HG02981 (cell line): ENCODE results near the gene KIF20A.
"Not testable (repeated sequence)": the region's sequence is repeated elsewhere in the genome, so short reads cannot be mapped to it uniquely, and the experiment has no call there.

Experiments used
- ATAC-seq: cut with Tn5 transposase; IDR thresholded peaks from one replicate; pipeline ENCODE4 v1.9.1; 2021; ENCODE audit warnings: mild to moderate bottlenecking, moderate library complexity; ENCODE audit not compliant: unreplicated experiment

KIF20A gene

DNA sequence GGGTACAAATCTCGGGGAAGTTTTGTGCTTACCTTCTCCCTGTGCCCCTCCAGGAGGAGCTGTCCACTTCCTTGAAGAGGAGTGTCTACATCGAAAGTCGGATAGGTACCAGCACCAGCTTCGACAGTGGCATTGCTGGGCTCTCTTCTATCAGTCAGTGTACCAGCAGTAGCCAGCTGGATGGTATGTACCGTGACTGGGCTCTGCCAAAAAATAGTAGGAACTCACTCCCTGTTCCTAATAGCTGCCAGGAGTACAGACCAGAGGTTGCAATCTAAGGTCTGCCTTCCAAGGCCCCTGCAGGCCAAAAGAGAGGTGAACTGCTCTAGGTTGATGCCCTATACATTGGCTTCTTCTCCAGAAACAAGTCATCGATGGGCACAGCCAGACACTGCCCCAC is 3.9 kb downstream of the KIF20A start:
- ATAC-seq = no peak

DNA sequence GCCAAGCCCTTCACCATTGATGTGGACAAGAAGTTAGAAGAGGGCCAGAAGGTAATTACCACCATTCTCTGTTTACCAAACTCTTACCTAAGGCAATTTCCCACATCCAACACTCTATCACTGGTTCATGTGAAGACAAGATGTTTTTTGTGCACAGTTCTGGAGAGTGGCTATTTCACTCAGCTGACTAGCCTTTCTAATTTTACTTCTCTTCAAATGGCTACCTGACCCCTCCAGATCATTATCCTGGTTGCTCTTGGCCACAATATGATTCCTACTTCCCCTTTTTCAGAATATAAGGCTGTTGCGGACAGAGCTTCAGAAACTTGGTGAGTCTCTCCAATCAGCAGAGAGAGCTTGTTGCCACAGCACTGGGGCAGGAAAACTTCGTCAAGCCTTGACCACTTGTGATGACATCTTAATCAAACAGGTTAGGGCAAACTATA is 7.1 kb downstream of the KIF20A start:
- peak; percentile 54 for ATAC-seq

DNA sequence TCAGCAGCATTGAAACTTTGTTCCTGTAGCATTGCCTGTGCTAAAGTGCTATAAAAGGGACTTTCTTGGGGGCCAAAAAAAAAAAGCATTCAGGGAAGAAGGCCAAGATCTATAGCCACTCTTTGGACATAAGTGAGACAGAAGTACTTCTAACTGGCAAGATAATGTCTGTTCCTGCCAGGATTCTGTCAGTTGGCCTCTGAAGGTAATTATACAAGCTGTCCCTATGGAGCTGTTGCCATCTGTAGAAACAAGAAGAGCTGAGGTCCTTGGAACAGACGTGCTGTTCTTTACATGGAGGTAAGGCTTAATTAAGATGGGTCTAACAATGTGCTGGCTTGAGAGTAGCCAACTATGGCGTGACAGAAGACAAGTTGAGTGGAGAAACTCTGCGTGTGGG is 9.7 kb downstream of the KIF20A start:
- no peak for ATAC-seq

DNA sequence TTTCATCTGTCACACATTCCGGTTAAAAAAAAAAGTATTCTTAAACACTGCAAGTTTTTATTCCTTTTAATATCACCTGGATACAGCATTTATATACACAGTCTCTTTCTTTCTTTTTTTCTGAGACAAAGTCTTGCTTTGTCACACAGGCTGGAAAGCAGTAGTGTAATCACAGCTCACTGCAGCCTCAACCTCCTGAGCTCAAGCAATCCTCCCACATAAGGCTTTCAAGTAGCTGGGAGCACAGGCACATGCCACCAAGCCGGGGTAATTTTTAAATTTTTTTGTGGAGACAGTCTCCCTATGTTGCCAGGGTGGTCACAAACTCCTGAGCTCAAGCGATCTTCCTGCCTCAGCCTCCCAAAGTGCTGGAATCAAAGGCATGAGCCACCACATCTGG is 13.9 kb downstream of the KIF20A start:
- ATAC-seq = no peak

DNA sequence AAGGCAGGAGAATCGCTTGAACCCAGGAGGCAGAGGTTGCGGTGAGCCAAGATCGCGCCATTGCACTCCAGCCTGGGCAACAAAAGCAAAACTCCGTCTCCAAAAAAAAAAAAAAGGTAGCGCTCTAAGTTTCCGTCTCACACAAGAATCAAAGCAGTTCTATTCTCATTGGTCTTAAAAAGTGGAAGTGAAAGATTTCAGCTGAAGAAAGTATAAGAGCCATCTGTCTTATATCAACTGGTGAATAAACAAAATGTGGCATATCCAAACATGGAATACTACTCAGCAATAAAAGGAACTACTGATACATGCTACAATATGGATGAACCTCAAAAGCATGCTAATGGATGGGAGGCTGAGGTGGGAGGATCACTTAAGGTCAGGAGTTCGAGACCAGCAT is 14.9 kb downstream of the KIF20A start:
- ATAC-seq = not testable (repeated sequence)

DNA sequence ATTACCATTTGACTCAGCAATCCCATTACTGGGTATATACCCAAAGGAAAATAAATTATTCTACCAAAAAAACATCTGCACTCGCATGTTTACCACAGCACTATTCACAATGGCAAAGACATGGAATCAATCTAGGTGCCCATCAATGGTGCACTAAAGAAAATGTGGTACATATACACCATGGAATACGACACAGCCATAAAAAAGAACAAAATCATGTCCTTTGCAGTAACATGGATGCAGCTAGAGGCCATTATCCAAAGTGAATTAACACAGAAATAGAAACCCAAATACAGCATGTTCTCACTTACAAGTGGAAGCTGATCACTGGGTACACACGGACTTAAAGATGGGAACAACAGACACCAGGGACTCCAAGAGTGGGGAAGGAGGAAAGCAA is 32.1 kb downstream of the KIF20A start:
- no peak for ATAC-seq

DNA sequence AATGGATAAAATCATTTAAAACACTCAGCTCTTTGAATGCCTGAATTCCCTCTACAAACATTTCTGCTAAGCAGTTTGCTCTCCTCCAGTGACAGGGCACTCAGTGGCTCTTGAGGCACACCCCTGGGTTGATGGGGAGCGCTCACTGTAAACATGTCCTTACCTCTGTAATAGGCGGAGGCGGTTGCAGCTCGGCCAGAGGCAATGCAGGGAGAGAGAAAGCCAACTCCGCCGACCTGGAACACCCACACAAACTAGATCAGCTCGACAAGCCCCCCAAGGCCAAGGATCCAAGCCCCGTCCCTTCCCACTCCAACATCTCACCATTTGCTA is 33.9 kb downstream of the KIF20A start:
- ATAC-seq = peak; percentile 21

DNA sequence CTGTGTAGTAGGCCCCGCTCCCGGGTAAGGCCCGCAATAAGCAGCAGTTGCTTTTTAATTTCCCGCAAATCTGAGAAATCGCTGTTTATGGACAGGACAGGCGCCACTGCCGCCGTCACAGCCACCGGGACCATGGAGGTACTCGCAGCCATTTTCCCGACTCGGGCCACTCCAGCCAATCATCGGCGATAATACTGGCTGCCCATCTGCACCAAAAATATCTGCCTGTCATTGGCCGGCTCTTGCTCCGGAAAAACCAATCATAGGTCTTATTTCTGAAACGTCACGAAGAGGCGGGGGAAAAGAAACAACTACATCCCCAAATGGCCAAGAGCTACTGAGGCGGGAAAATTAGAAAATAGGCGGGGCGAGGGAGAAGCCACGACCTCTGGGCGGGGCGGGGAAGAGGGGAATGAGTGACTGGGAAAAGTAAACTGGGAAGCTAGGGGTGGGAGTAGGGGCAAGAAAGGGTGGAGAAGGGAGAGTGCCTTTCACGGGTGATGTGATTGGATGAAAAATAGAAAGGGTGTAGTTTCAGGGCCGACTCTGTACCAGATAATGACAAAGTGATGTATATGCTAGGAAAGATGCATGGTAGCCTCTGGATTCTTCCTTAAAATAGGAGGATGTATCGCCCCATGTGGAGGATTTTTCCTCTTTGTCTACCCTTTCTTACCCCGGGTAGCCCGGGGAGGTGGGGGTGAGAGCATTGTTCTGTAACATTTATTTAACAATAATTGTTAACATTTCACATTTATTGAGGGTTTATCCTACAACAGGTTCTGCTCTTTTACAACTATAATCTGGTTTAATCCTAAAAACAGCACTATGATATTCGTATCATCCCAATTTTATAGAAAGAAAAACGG is 34.5 kb downstream of the KIF20A start, which contains the start of gene CDC23:
TSS of gene CDC23 (minus strand) at position 163 of the 869 bp plus-strand sequence. CDS start at position 152, 11 bp downstream.
- peak; percentile 96 for ATAC-seq

DNA sequence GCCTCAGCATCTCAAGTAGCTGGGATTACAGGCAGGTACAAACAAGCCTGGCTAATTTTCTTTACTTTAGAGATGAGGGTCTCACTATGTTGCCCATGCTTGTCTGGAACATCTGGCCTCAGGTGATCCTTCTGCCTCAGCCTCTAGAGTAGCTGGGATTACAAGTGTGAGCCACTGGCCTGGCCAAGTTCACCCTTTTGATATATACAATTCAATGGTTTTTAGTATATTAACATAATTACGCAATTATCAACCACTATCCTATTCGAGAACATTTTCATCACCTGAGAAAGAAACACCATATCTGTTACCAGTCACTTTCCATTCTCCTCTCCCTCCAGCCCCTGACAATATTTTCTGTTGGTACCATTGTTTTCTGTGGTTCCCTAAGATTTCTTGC is 37.9 kb downstream of the KIF20A start:
- no peak for ATAC-seq

DNA sequence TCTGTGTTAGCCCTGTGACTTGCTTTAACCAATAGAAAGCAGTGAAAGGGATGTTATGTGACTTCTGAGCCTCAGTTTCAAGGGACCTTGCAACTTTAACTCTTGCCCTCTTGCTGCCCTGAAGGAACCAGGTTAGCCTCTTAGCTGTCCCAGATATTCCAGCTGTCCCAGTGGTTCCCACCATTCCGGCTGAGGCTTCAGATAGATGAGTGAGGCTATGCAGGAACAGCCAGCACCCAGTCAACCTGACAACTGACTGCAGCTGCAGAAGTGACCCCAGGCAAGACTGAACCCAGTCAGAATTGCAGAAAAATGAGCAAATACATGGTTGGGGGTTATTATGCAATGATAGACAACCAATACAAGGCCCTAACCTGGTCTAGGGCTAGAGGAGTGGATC is 44.6 kb downstream of the KIF20A start:
- no peak for ATAC-seq

DNA sequence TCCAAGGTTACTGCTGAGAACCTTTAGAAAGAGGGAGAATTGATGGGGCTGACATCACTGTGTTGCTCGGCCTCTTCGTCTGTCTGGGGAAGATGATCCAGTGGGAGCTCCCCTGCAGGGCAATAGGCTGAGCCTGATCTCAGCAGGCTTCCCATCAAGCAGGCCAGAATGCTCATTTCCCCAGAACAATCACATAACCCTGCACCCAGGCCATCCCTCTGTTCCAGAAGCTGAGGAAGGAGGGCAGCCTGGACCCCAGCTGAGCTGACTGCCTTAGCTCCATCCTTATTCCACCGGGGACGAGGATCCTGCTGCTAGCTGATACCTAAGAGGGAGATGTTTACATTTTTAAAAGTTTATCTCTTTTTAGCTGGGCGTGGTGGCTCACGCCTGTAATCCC is 45.8 kb downstream of the KIF20A start:
- ATAC-seq = no peak

DNA sequence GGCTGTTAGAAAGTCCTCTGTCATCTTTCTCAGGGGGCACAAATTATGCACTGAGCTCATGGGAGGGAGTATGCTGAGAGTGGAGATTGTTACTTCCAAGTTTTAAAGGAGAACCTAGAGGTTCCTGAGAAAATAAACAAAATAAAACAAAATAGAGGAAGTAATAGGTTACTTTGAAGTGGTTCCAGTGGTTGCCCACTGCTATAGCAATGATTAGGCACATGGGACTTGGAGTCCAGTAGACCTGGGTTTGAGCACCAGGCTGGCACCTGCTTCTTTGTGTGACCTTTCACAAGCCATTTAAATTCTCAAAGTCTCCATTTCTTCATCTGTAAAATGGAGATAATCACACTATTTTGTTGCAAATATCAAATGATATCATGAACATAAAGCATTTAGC is 48.0 kb downstream of the KIF20A start:
- ATAC-seq = no peak

DNA sequence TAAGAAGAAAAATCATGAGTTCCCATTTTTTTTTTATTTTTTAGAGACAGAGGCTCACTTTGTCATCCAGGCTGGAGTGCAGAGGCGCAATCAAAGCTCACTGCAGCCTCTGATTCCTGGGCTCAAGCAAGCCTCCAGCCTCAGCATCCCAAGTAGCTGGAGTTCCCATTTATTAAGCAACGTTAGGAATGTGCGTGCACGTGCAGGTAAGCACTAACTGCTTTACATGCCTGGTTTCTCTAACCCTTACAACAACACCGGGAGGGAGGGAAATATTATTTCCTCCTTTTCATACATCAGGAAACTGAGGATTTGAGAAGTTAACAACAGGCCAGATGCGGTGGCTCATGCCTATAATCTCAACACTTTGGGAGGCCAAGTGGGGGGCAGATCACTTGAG is 50.5 kb downstream of the KIF20A start:
- no peak for ATAC-seq

DNA sequence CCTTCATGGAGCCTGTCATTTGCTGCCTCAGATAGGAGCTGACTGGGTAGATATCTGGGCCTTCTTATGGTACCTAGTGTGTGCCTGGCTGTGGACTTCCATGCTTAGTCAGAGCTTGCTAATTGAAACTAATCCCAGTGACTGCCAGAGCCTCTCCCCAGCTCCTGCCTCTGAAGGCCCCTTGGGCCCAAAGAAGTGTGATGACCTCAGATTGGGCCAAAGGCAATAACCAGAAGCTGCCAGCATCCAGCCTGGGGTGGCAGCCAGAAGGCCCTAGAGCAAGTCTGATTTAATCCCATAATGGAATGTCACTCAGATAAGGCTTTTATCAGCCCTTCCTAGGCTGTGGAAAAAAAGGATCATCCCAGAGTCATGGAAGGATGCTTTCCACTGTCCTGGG is 51.3 kb downstream of the KIF20A start:
- ATAC-seq = no peak

DNA sequence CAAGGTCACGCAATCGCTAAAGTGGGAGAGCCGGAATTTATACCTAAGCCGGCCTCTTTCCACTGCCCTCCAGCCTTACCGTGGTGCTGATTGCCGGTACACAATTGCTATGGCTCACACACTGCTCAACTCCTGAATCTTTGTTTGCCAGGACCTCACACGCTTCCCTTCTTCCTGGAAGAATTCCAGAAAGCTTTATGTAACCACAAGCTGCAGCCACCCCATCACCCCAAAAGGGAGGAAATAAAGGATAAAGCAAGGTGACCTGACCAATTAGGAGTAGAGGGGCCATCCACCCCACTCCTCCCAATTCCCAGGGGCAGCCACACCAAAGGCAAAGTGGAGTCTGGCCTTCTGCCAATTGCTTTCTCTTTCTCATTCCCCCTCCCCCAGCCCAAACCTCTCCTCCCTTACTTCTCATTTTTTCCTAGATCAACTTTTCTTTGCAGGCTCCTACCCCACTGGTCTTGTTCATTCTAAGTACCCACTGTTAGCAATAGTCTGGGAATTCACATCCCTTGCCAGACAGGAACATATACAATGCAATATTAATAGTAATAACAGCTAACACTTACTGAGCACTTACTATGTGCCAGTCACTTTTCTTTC is 52.2 kb downstream of the KIF20A start:
- no peak for ATAC-seq

DNA sequence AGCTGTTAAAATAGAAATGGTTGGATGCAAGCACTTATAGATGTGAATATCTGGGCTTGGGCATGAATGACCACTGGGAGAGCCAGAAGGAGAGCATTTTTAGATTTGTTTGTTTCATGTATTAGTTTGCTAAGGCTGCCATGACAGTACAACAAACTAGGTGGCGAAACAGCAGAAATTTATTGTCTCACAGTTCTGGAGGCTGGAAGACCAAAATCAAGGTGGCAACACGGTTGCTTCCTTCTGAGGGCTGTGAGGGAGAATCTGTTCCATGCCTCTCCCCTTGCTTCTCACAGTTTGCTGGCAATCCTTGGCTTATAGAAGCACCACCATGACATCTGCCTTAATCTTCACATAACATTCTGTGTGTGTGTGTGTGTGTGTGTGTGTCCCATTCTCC is 54.4 kb downstream of the KIF20A start:
- ATAC-seq = no peak

DNA sequence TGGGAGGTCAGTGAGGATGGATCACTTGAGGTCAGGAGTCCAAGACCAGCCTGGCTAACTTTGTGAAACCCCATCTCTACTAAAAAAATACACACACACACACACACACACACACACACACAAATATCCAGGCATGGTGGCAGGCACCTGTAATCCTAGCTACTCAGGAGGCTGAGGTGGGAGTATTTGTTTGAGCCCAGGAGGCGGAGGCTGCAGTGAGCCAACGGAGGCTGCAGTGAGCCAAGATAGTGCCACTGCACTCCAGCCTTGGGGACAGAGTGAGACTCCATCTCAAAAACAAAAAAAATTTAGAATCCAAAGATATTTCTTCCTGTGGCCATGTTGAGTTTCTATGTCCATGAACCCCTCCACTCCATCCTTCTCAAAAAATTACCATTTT is 55.7 kb downstream of the KIF20A start:
- no peak for ATAC-seq
